Measurements from ENCODE around the gene SH3BGRL3. TPM values are rescaled to one million over a fixed set of nuclear protein-coding genes. Genes with fewer than 3 reads are reported as not detected.
A peak's percentile ranks its signal among the peaks of the same experiment; 100 is the strongest.

Gene SH3BGRL3
- total RNA-seq, 2 donors from 2014 or later = 79.2 to 137 TPM

DNA sequence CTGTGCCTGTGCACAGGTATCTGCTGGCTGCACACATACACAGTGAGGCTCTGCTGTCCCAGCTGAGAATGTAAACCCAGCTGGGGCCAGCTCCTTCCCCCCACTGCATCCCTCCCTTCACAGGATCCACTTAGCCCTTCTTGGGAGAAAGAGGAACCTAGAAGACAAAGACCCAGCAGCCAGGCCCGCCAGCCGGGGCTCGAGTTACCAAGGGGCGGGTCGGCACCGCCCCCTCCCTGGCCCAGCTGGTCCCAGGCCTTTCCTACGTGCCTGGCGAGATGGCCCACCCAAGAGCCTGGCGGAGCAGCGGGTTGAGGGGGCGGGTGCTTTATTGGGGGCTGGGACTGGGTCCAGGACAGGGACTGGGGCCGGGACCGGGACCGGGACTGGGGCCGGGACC, 2.1 kb downstream of the SH3BGRL3 start:
- ATAC-seq (ENCODE audit: insufficient number of reproducible peaks, low FRiP score, low read depth) = no peak
- H3K27ac ChIP-seq = peak overlapping the region in 1 of 2 donors; percentile 98
- H3K36me3 ChIP-seq = no peaks in the 10 kb centered on the region
- TF ChIP-seq, protein P1, sequence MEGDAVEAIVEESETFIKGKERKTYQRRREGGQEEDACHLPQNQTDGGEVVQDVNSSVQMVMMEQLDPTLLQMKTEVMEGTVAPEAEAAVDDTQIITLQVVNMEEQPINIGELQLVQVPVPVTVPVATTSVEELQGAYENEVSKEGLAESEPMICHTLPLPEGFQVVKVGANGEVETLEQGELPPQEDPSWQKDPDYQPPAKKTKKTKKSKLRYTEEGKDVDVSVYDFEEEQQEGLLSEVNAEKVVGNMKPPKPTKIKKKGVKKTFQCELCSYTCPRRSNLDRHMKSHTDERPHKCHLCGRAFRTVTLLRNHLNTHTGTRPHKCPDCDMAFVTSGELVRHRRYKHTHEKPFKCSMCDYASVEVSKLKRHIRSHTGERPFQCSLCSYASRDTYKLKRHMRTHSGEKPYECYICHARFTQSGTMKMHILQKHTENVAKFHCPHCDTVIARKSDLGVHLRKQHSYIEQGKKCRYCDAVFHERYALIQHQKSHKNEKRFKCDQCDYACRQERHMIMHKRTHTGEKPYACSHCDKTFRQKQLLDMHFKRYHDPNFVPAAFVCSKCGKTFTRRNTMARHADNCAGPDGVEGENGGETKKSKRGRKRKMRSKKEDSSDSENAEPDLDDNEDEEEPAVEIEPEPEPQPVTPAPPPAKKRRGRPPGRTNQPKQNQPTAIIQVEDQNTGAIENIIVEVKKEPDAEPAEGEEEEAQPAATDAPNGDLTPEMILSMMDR (IDR thresholded peaks at IDR 0.05) = no peak
- H3K9me3 ChIP-seq = no peaks in the 10 kb centered on the region
- H3K27me3 ChIP-seq (replicated peaks; ENCODE audit: insufficient read depth) = no peaks in the 10 kb centered on the region
- DNase-seq (ENCODE audit: low spot score) = no peak
- peak overlapping the region; percentile 89 for H3K4me3 ChIP-seq
- H3K4me1 ChIP-seq (ENCODE audit: control insufficient read depth in 1 of 2, low read depth in 2 of 2) = peaks cover 47 to 72% of the 10 kb centered on the region in 2 donors

DNA sequence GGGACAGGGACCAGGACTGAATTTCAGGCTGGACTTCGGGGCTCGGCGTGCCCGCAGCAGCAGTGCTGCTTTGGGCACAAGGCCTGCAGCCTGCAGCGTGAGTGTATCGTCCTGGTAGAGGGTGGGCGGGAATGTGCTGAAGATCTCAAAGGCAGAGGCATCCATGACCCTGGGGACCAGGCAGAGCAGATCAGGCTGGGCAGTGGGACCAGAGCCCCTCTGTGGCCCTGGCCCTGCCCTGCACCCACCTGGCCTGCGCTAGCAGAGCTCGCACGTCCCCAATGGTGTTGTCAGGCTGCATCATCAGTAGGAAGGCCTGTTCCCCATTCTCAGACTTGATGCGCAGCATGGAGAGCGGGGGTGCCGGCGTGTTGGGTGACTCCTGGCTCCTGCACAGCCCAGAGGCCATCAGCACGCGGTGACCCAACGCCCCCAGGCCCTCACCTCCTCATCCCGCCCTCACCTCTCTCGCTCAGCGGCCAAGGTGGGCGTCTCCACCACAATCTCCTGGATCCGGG, 2.6 kb downstream of the SH3BGRL3 start:
- H3K36me3 ChIP-seq = no peaks in the 10 kb centered on the region

DNA sequence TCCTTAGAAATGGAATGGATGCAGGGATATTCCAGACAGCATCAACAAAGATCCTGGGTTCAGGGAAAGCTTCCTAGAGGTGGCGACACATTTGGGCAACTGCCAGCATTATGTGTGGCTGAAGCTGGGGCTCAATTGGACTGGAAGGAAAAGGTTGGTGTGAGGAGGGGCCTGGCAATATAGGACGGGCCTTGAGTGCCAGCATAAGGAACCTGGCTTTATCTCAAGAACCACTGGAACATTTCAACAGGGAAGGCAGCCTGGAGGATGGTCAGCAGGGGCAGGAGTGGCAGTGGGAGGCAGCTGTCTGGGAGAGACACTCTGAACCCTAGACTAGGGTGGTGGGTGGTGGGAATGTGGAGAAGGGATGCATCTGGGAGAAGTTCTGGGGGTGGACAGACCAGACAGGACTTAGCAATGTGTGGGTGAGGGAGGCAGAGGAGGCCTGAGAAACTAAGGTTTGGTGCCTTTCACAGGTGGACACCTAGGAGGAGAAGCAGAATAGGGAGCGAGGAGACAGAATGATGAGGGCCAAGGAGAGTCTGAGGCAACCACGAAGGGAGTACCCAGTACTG, 3.5 kb downstream of the SH3BGRL3 start:
- Histone ChIP-seq H3K9me3 (no peaks in the 10 kb centered on the region), H3K27me3 (replicated peaks; ENCODE audit: insufficient read depth) (no peaks in the 10 kb centered on the region), H3K4me3 (no peak overlapping the region), H3K27ac (peak overlapping the region in 1 of 2 donors; percentile 74), H3K36me3 (no peaks in the 10 kb centered on the region), H3K4me1 (ENCODE audit: control insufficient read depth in 1 of 2, low read depth in 2 of 2) (peaks cover 46 to 58% of the 10 kb centered on the region in 2 donors)
- no peak for DNase-seq (ENCODE audit: low spot score)
- ATAC-seq (ENCODE audit: insufficient number of reproducible peaks, low FRiP score, low read depth) = no peak
- TF ChIP-seq, protein P1 (IDR thresholded peaks at IDR 0.05) = no peak

More for the DNA sequence above, 2.6 kb downstream of the SH3BGRL3 start:
- H3K4me1 ChIP-seq (ENCODE audit: control insufficient read depth in 1 of 2, low read depth in 2 of 2) = peaks cover 47 to 67% of the 10 kb centered on the region in 2 donors
- TF ChIP-seq, protein P1 (IDR thresholded peaks at IDR 0.05) = no peak
- no peak overlapping the region for H3K4me3 ChIP-seq
- H3K27me3 ChIP-seq (replicated peaks; ENCODE audit: insufficient read depth) = no peaks in the 10 kb centered on the region
- no peaks in the 10 kb centered on the region for H3K9me3 ChIP-seq
- peak overlapping the region in 1 of 2 donors; percentile 9 for H3K27ac ChIP-seq
- ATAC-seq (ENCODE audit: insufficient number of reproducible peaks, low FRiP score, low read depth) = no peak
- DNase-seq (ENCODE audit: low spot score) = no peak

DNA sequence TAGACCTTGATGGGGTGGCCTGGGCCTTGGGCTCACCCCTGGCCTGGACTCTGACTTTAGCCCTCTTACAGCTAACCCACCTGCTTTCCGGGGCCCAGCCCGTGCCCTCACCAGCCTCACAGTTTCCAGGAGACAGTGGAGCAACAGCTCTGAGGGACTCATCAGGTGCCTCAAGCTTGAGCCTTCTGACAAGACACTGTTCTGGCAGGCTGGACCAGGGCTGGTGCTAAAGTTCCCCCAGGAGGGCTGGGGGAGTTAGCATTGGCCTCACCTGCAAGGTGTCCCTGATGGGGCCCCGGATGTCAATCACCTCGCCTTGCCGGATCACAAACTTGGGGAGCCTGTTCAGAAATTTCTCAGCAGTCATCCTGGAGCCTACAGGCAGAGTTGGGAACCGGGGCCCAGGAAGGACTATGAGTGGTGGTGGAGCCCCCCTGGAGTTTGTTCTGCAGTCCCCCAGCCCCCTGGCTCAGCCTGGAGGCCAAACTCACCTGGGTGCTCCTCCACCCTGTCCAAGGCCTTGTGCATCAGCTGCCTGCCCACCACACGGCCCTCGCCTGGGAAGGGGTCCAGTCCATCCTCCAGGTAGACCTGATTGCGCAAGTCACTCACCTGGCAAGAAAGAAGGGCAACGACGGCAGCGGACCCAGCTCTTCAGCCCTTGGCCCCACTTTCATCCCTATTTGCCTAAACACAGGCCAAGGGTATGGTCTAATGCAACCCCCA, 4.1 kb downstream of the SH3BGRL3 start:
- ATAC-seq (ENCODE audit: insufficient number of reproducible peaks, low FRiP score, low read depth) = no peak
- H3K36me3 ChIP-seq = no peaks in the 10 kb centered on the region
- no peaks in the 10 kb centered on the region for H3K9me3 ChIP-seq
- TF ChIP-seq, protein P1 (IDR thresholded peaks at IDR 0.05) = no peak
- H3K27ac ChIP-seq = peak overlapping the region; percentile 62 to 74
- DNase-seq (ENCODE audit: low spot score) = no peak
- peaks cover 41 to 51% of the 10 kb centered on the region in 2 donors for H3K4me1 ChIP-seq (ENCODE audit: control insufficient read depth in 1 of 2, low read depth in 2 of 2)
- H3K27me3 ChIP-seq (replicated peaks; ENCODE audit: insufficient read depth) = no peaks in the 10 kb centered on the region
- H3K4me3 ChIP-seq = peak overlapping the region; percentile 45

DNA sequence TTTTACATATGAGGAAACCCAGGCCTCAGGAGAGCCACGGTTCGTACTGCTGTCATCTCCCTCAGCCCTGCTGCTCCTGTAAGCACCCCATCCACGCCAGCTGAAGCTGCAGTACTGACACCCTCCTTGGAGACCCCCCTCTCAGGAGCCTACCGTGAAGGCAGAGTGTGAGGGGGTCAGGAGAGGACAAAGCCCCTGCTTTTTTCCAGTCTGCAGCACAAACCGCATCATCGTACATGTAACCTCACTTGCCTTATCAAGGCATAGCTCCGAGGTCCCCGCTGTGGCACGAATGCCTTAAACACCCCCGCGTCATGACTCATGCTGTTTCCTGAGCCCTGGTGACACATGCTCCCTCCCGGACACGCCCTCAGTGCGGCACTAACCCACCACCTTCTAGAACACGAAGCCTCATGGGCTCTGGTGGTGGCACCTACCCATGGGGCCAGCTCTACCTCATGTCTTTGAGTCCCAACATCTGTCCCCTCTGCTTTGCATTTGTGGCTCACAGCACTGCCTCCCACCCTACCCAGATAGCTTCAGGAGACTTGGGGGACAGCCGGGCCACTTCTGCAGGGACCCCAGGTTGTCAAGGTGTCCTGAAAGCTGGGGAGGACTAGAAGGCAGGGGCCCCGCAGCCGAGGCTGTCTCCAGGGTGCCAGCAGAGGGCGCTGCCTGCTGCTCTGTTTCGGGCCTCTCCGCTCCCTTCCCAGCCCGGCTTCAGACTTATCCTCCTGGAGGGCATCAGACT, 4.9 kb downstream of the SH3BGRL3 start:
- DNase-seq (ENCODE audit: low spot score) (peak; percentile 93), ATAC-seq (ENCODE audit: insufficient number of reproducible peaks, low FRiP score, low read depth) (peak; percentile 59)
- peak overlapping the region; percentile 45 for H3K4me3 ChIP-seq
- no peaks in the 10 kb centered on the region for H3K9me3 ChIP-seq
- no peaks in the 10 kb centered on the region for H3K27me3 ChIP-seq (replicated peaks; ENCODE audit: insufficient read depth)
- TF ChIP-seq, protein P1 (IDR thresholded peaks at IDR 0.05) = no peak
- H3K27ac ChIP-seq = peak overlapping the region; percentile 62 to 74
- no peaks in the 10 kb centered on the region for H3K36me3 ChIP-seq
- peaks cover 38 to 46% of the 10 kb centered on the region in 2 donors for H3K4me1 ChIP-seq (ENCODE audit: control insufficient read depth in 1 of 2, low read depth in 2 of 2)

Measured in thoracic aorta (tissue), 2 donors.